GM23338 (cell line): ENCODE results near the gene NUP160. TPM values are rescaled to one million over a fixed set of nuclear protein-coding genes. Genes with fewer than 3 reads are reported as not detected.

Experiments used
- ATAC-seq: fragments of 200-7000 bp; cut with Tn5 transposase; 3 replicates; pipeline ENCODE4 v1.9.1; 2020
- DNase-seq: peaks from one replicate; pipeline ENCODE4 v3.0.0-alpha.2; 2015; ENCODE audit warnings: low spot score
- H2AFZ ChIP-seq: fragments of 200-600 bp; sonication (generic); 2 replicates; pipeline ENCODE4 v1.8.0; 2016; ENCODE audit warnings: antibody characterized with exemption, mild to moderate bottlenecking, moderate library complexity
- H3F3A ChIP-seq: fragments of 200-600 bp; sonication (generic); replicated peaks from 2 replicates; pipeline ENCODE4 v1.8.0; 2017; ENCODE audit warnings: antibody characterized with exemption, mixed run types, low read depth
- H3K27ac ChIP-seq: fragments of 200-600 bp; sonication (generic); 2 replicates; pipeline ENCODE4 v1.6.1; 2016; ENCODE audit warnings: low read depth
- H3K27me3 ChIP-seq: fragments of 200-600 bp; sonication (generic); 2 replicates; pipeline ENCODE4 v1.8.0; 2016; ENCODE audit warnings: mild to moderate bottlenecking, mixed run types, moderate library complexity; ENCODE audit not compliant: insufficient read depth
- H3K36me3 ChIP-seq: fragments of 200-600 bp; sonication (generic); 2 replicates; pipeline ENCODE4 v1.8.0; 2016; ENCODE audit warnings: mild to moderate bottlenecking; ENCODE audit not compliant: insufficient read depth
- H3K4me1 ChIP-seq: fragments of 200-600 bp; sonication (generic); 2 replicates; pipeline ENCODE4 v1.8.0; 2016; ENCODE audit warnings: mild to moderate bottlenecking, moderate library complexity; ENCODE audit not compliant: insufficient read depth
- H3K4me2 ChIP-seq: fragments of 200-600 bp; sonication (generic); 2 replicates; pipeline ENCODE4 v1.7.1; 2017; ENCODE audit warnings: mixed run types
- H3K4me3 ChIP-seq: fragments of 200-600 bp; sonication (generic); 2 replicates; pipeline ENCODE4 v1.6.1; 2016; ENCODE audit warnings: mixed run types
- H3K79me2 ChIP-seq: fragments of 200-600 bp; sonication (generic); replicated peaks from 2 replicates; pipeline ENCODE4 v1.8.0; 2017; ENCODE audit warnings: mild to moderate bottlenecking; ENCODE audit not compliant: insufficient read depth
- H3K9me2 ChIP-seq: fragments of 200-600 bp; sonication (generic); 2 replicates; pipeline ENCODE4 v1.8.0; 2017; ENCODE audit not compliant: insufficient read depth
- H4K20me1 ChIP-seq: fragments of 200-600 bp; sonication (generic); replicated peaks from 2 replicates; pipeline ENCODE4 v1.8.0; 2017; ENCODE audit warnings: mild to moderate bottlenecking; ENCODE audit not compliant: insufficient read depth
- H3K27ac Mint-ChIP-seq: 2 replicates; pipeline ENCODE4 v1.8.0; 2020; ENCODE audit warnings: inconsistent platforms, mild to moderate bottlenecking, moderate library complexity, mixed read lengths
- H3K27me3 Mint-ChIP-seq: 3 replicates; pipeline ENCODE4 v1.8.0; 2022; ENCODE audit warnings: low read depth, mild to moderate bottlenecking, moderate library complexity, mixed read lengths, inconsistent platforms; ENCODE audit not compliant: insufficient read depth, poor library complexity
- H3K36me3 Mint-ChIP-seq: 3 replicates; pipeline ENCODE4 v1.8.0; 2021; ENCODE audit warnings: low read depth, mild to moderate bottlenecking, inconsistent platforms, moderate library complexity, mixed read lengths
- H3K4me1 Mint-ChIP-seq: 3 replicates; pipeline ENCODE4 v1.8.0; 2020; ENCODE audit warnings: mild to moderate bottlenecking, inconsistent platforms, mixed read lengths
- H3K4me3 Mint-ChIP-seq: 3 replicates; pipeline ENCODE4 v1.8.0; 2021; ENCODE audit warnings: moderate library complexity, mild to moderate bottlenecking, inconsistent platforms, mixed read lengths
- H3K9me3 Mint-ChIP-seq: 3 replicates; pipeline ENCODE4 v1.8.0; 2020; ENCODE audit warnings: moderate library complexity, mild to moderate bottlenecking, inconsistent platforms, mixed read lengths
- EZH2 ChIP-seq: fragments of 200-600 bp; sonication (generic); IDR thresholded peaks from one replicate; pipeline ENCODE4 v1.8.0; 2017; ENCODE audit warnings: antibody characterized with exemption, mild to moderate bottlenecking, low read depth; ENCODE audit not compliant: unreplicated experiment
- STAT1 ChIP-seq: IDR thresholded peaks from one replicate; pipeline ENCODE4 v1.6.1; 2016; ENCODE audit warnings: antibody characterized with exemption; ENCODE audit not compliant: unreplicated experiment
- ZNF331 ChIP-seq: fragments of 250-450 bp; sonication (Bioruptor Pico); IDR thresholded peaks from 2 replicates; pipeline ENCODE4 v1.5.0; 2020; ENCODE audit warnings: low read depth, mild to moderate bottlenecking, moderate library complexity
- polyA plus RNA-seq: library from polyadenylated mRNA; unstranded; fragments of >200 nt; fragmentation: Nextera tagmentation; extraction: Ambion mirVana; gene quantifications from 2 replicates; pipeline ENCODE4 v1.2.1, GENCODE V29; 2016
- total RNA-seq: library from RNA; depleted of rRNA; stranded (reverse); fragments of >200 nt; shearing (Covaris generic); gene quantifications from 2 replicates; pipeline ENCODE4 v1.2.3, GENCODE V29; 2014
- TF ChIP-seq, protein P1 (sequence below): fragments of 250-450 bp; sonication (Bioruptor Pico); IDR thresholded peaks from 2 replicates; pipeline ENCODE4 v1.5.0; 2020; ENCODE audit warnings: mild to moderate bottlenecking, moderate library complexity
- TF ChIP-seq, protein P2 (sequence below): IDR thresholded peaks from 2 replicates; pipeline ENCODE4 v1.6.1; 2016; ENCODE audit warnings: antibody characterized with exemption

NUP160 gene
- total and polyA plus RNA-seq, 2 experiments from 2014 or later, result 41.2 to 101 TPM

GRCh38 chr11:47848700-47849155 lies 578 bp upstream of the NUP160 start (continued):
- TF ChIP-seq, protein P1, sequence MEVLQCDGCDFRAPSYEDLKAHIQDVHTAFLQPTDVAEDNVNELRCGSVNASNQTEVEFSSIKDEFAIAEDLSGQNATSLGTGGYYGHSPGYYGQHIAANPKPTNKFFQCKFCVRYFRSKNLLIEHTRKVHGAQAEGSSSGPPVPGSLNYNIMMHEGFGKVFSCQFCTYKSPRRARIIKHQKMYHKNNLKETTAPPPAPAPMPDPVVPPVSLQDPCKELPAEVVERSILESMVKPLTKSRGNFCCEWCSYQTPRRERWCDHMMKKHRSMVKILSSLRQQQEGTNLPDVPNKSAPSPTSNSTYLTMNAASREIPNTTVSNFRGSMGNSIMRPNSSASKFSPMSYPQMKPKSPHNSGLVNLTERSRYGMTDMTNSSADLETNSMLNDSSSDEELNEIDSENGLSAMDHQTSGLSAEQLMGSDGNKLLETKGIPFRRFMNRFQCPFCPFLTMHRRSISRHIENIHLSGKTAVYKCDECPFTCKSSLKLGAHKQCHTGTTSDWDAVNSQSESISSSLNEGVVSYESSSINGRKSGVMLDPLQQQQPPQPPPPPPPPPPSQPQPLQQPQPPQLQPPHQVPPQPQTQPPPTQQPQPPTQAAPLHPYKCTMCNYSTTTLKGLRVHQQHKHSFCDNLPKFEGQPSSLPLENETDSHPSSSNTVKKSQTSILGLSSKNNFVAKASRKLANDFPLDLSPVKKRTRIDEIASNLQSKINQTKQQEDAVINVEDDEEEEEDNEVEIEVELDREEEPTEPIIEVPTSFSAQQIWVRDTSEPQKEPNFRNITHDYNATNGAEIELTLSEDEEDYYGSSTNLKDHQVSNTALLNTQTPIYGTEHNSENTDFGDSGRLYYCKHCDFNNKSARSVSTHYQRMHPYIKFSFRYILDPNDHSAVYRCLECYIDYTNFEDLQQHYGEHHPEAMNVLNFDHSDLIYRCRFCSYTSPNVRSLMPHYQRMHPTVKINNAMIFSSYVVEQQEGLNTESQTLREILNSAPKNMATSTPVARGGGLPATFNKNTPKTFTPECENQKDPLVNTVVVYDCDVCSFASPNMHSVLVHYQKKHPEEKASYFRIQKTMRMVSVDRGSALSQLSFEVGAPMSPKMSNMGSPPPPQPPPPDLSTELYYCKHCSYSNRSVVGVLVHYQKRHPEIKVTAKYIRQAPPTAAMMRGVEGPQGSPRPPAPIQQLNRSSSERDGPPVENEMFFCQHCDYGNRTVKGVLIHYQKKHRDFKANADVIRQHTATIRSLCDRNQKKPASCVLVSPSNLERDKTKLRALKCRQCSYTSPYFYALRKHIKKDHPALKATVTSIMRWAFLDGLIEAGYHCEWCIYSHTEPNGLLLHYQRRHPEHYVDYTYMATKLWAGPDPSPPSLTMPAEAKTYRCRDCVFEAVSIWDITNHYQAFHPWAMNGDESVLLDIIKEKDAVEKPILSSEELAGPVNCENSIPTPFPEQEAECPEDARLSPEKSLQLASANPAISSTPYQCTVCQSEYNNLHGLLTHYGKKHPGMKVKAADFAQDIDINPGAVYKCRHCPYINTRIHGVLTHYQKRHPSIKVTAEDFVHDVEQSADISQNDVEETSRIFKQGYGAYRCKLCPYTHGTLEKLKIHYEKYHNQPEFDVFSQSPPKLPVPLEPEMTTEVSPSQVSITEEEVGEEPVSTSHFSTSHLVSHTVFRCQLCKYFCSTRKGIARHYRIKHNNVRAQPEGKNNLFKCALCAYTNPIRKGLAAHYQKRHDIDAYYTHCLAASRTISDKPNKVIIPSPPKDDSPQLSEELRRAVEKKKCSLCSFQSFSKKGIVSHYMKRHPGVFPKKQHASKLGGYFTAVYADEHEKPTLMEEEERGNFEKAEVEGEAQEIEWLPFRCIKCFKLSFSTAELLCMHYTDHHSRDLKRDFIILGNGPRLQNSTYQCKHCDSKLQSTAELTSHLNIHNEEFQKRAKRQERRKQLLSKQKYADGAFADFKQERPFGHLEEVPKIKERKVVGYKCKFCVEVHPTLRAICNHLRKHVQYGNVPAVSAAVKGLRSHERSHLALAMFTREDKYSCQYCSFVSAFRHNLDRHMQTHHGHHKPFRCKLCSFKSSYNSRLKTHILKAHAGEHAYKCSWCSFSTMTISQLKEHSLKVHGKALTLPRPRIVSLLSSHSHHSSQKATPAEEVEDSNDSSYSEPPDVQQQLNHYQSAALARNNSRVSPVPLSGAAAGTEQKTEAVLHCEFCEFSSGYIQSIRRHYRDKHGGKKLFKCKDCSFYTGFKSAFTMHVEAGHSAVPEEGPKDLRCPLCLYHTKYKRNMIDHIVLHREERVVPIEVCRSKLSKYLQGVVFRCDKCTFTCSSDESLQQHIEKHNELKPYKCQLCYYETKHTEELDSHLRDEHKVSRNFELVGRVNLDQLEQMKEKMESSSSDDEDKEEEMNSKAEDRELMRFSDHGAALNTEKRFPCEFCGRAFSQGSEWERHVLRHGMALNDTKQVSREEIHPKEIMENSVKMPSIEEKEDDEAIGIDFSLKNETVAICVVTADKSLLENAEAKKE (CRISPR knock-in tag), result no peak
- TF ChIP-seq, protein P2, sequence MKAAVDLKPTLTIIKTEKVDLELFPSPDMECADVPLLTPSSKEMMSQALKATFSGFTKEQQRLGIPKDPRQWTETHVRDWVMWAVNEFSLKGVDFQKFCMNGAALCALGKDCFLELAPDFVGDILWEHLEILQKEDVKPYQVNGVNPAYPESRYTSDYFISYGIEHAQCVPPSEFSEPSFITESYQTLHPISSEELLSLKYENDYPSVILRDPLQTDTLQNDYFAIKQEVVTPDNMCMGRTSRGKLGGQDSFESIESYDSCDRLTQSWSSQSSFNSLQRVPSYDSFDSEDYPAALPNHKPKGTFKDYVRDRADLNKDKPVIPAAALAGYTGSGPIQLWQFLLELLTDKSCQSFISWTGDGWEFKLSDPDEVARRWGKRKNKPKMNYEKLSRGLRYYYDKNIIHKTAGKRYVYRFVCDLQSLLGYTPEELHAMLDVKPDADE, result no peak
- TF ChIP-seq STAT1, result no peak

DNA sequence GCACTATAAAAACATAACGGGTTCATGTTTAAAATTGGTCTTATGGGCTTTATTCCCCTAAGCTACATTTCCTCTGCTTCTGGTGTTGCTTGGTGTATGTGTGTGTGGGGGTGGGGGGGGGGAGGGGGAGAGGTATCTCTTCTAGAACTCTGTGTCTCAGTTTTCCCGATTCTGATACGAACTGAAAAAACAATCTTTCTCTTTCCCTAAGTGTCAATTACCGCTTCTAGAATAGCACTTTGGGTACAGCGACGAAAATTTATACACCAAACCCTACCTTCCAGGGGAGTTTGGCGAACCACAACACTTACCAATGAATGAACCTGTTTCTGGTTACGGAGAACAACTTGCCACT lies 636 bp downstream of the NUP160 start:
- peaks cover 55% of the 10 kb centered on the region for H3K79me2 ChIP-seq
- peak overlapping the region; percentile 100 for H3K4me3 Mint-ChIP-seq
- TF ChIP-seq ZNF331 (CRISPR knock-in tag) (no peak), EZH2 (no peak)
- TF ChIP-seq, protein P1 (CRISPR knock-in tag), result no peak

More for the DNA sequence above, 636 bp downstream of the NUP160 start:
- peaks cover 14% of the 10 kb centered on the region; the same call in 1 of the 2 replicates for H4K20me1 ChIP-seq
- H3F3A ChIP-seq, result peaks cover 9% of the 10 kb centered on the region; the same call in 1 of the 2 replicates
- peaks cover 9% of the 10 kb centered on the region for H3K4me1 ChIP-seq
- H3K27me3 ChIP-seq, result no peaks in the 10 kb centered on the region
- ATAC-seq (no peak), DNase-seq (no peak)
- Mint-ChIP-seq H3K9me3 (no peaks in the 10 kb centered on the region), H3K27me3 (peaks cover 17% of the 10 kb centered on the region), H3K27ac (peak overlapping the region; percentile 99), H3K36me3 (peaks cover 27% of the 10 kb centered on the region), H3K4me1 (peaks cover 13% of the 10 kb centered on the region)
- peak overlapping the region; percentile 97 for H2AFZ ChIP-seq
- H3K4me3 ChIP-seq, result peak overlapping the region; percentile 100
- H3K4me2 ChIP-seq, result peak overlapping the region; percentile 88
- H3K27ac ChIP-seq, result peak overlapping the region; percentile 97
- peaks cover 19% of the 10 kb centered on the region for H3K36me3 ChIP-seq
- H3K9me2 ChIP-seq, result no peaks in the 10 kb centered on the region
